ENCODE results near the gene BCAN. TPM values are rescaled to one million over a fixed set of nuclear protein-coding genes. Genes with fewer than 3 reads are reported as not detected.

BCAN gene
- total and polyA plus RNA-seq, 2 experiments from 2014 or later = not detected

- DNase-seq = no peak
- Histone ChIP-seq H3K27ac (no peak overlapping the region), H3K9me3 (ENCODE audit: low read depth) (no peaks in the 10 kb centered on the region), H4K20me1 (ENCODE audit: insufficient read depth) (no peaks in the 10 kb centered on the region), H3K4me3 (no peak overlapping the region), H3K27me3 (replicated peaks; ENCODE audit: insufficient read depth) (no peaks in the 10 kb centered on the region), H3K4me1 (ENCODE audit: insufficient read depth) (peaks cover 11% of the 10 kb centered on the region), H3K4me2 (ENCODE audit: unreplicated experiment) (no peak overlapping the region), H3K9me2 (ENCODE audit: insufficient read depth) (no peaks in the 10 kb centered on the region), H3K9ac (no peak overlapping the region), H2AFZ (no peak overlapping the region; the same call in 1 of the 2 replicates), H3F3A (ENCODE audit: insufficient read depth) (no peaks in the 10 kb centered on the region), H3K36me3 (ENCODE audit: low read depth) (no peaks in the 10 kb centered on the region), H3K79me2 (ENCODE audit: insufficient read depth) (no peaks in the 10 kb centered on the region)
- 91 to 97% methylated on average over 5 of the region's 5 CpGs for WGBS, 2 experiments (ENCODE audit: low coverage in 1 of 2, low lambda C conversion rate in 2 of 2, missing lambda C conversion rate in 2 of 2)
- in situ Hi-C loops (cut with MboI) = no loop called here
- no peak for TF ChIP-seq EZH2 (IDR thresholded peaks at IDR 0.05; ENCODE audit: insufficient read depth, poor library complexity, severe bottlenecking)
- no peak for TF ChIP-seq EZH2phosphoT487 (IDR thresholded peaks at IDR 0.05; ENCODE audit: insufficient read depth, low read depth)
These were observed 52.7 kb downstream of the BCAN start for GRCh38 chr1:156694690-156694962.

GRCh38 chr1:156696755-156697154 lies 54.8 kb downstream of the BCAN start:
- Histone ChIP-seq H3K4me1 (ENCODE audit: insufficient read depth) (peaks cover 4% of the 10 kb centered on the region), H3K4me2 (ENCODE audit: unreplicated experiment) (no peak overlapping the region), H3K4me3 (no peak overlapping the region), H3K9me3 (ENCODE audit: low read depth) (no peaks in the 10 kb centered on the region), H2AFZ (no peak overlapping the region), H3F3A (ENCODE audit: insufficient read depth) (no peaks in the 10 kb centered on the region), H4K20me1 (ENCODE audit: insufficient read depth) (no peaks in the 10 kb centered on the region), H3K79me2 (ENCODE audit: insufficient read depth) (no peaks in the 10 kb centered on the region), H3K36me3 (ENCODE audit: low read depth) (no peaks in the 10 kb centered on the region), H3K27ac (no peak overlapping the region), H3K9ac (no peak overlapping the region), H3K9me2 (ENCODE audit: insufficient read depth) (no peaks in the 10 kb centered on the region), H3K27me3 (replicated peaks; ENCODE audit: insufficient read depth) (no peaks in the 10 kb centered on the region)
- in situ Hi-C loops (cut with MboI) = no loop called here
- no peak for TF ChIP-seq EZH2phosphoT487 (IDR thresholded peaks at IDR 0.05; ENCODE audit: insufficient read depth, low read depth)
- TF ChIP-seq EZH2 (IDR thresholded peaks at IDR 0.05; ENCODE audit: insufficient read depth, poor library complexity, severe bottlenecking) = no peak
- DNase-seq = no peak
- WGBS, 2 experiments (ENCODE audit: low coverage in 1 of 2, low lambda C conversion rate in 2 of 2, missing lambda C conversion rate in 2 of 2) = 85 to 90% methylated on average over 8 of the region's 8 CpGs

GRCh38 chr1:156697481-156697880 lies 55.6 kb downstream of the BCAN start:
- no peak overlapping the region for H3K9ac ChIP-seq

DNA sequence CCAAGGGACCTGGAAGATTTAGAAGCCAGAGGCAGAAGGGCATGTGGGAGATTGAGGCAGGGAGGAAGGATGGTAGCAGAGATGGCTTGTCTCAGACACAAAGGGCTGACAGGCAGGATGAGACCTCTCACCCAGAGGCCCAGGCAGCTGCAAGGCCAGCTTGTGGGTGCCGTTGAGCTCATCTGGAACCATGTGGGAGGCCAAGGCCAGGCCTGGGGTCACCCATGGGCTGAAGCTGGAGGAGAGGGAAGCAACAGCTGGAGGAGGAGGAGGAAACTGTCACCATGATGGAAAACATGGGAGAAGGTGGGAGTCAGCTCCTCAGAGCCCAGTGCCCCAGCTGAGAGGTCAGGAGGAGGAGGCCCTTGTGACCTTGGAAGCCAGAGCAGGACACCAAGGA lies 57.1 kb downstream of the BCAN start:
- Histone ChIP-seq H3K4me2 (ENCODE audit: unreplicated experiment) (no peak overlapping the region), H3K9me2 (ENCODE audit: insufficient read depth) (no peaks in the 10 kb centered on the region), H3K4me1 (ENCODE audit: insufficient read depth) (peaks cover 6% of the 10 kb centered on the region; the same call in 1 of the 2 replicates), H3F3A (ENCODE audit: insufficient read depth) (no peaks in the 10 kb centered on the region), H3K79me2 (ENCODE audit: insufficient read depth) (no peaks in the 10 kb centered on the region), H2AFZ (no peak overlapping the region), H3K27me3 (replicated peaks; ENCODE audit: insufficient read depth) (no peaks in the 10 kb centered on the region), H3K36me3 (ENCODE audit: low read depth) (no peaks in the 10 kb centered on the region), H3K9ac (no peak overlapping the region), H3K9me3 (ENCODE audit: low read depth) (no peaks in the 10 kb centered on the region), H3K27ac (no peak overlapping the region), H4K20me1 (ENCODE audit: insufficient read depth) (no peaks in the 10 kb centered on the region), H3K4me3 (no peak overlapping the region)
- WGBS, 2 experiments (ENCODE audit: low coverage in 1 of 2, low lambda C conversion rate in 2 of 2, missing lambda C conversion rate in 2 of 2) = 41 to 47% methylated on average over 1 of the region's 1 CpG
- no peak for TF ChIP-seq EZH2phosphoT487 (IDR thresholded peaks at IDR 0.05; ENCODE audit: insufficient read depth, low read depth)
- TF ChIP-seq EZH2 (IDR thresholded peaks at IDR 0.05; ENCODE audit: insufficient read depth, poor library complexity, severe bottlenecking) = no peak
- in situ Hi-C loops (cut with MboI) = no loop called here
- DNase-seq = no peak

More at GRCh38 chr1:156697481-156697880, 55.6 kb downstream of the BCAN start:
- in situ Hi-C loops (cut with MboI) = no loop called here
- H3F3A ChIP-seq (ENCODE audit: insufficient read depth) = no peaks in the 10 kb centered on the region
- H4K20me1 ChIP-seq (ENCODE audit: insufficient read depth) = no peaks in the 10 kb centered on the region
- no peaks in the 10 kb centered on the region for H3K9me2 ChIP-seq (ENCODE audit: insufficient read depth)
- H3K79me2 ChIP-seq (ENCODE audit: insufficient read depth) = no peaks in the 10 kb centered on the region
- no peaks in the 10 kb centered on the region for H3K36me3 ChIP-seq (ENCODE audit: low read depth)
- DNase-seq = no peak
- no peak overlapping the region for H3K4me3 ChIP-seq
- no peak overlapping the region for H3K27ac ChIP-seq
- WGBS, 2 experiments (ENCODE audit: low coverage in 1 of 2, low lambda C conversion rate in 2 of 2, missing lambda C conversion rate in 2 of 2) = 71 to 79% methylated on average over 8 of the region's 8 CpGs
- H3K4me2 ChIP-seq (ENCODE audit: unreplicated experiment) = no peak overlapping the region
- H3K9me3 ChIP-seq (ENCODE audit: low read depth) = no peaks in the 10 kb centered on the region
- no peak overlapping the region for H2AFZ ChIP-seq
- no peaks in the 10 kb centered on the region for H3K27me3 ChIP-seq (replicated peaks; ENCODE audit: insufficient read depth)
- H3K4me1 ChIP-seq (ENCODE audit: insufficient read depth) = no peaks in the 10 kb centered on the region
- TF ChIP-seq EZH2phosphoT487 (IDR thresholded peaks at IDR 0.05; ENCODE audit: insufficient read depth, low read depth) (no peak), EZH2 (IDR thresholded peaks at IDR 0.05; ENCODE audit: insufficient read depth, poor library complexity, severe bottlenecking) (no peak)
